ENCODE measurements around the gene RHOXF1.
"Not testable (repeated sequence)": the region's sequence is repeated elsewhere in the genome, so short reads cannot be mapped to it uniquely, and the experiment has no call there.

GRCh38 chrX:120158313-120158712, 42.6 kb upstream of the RHOXF1 start, which contains the start of gene RHOXF2:
- TF ChIP-seq EP300, POLR2A, CTCF (IDR thresholded peaks at IDR 0.05): not testable (repeated sequence)

Data from suprapubic skin (tissue), 3 donors.